HCT116 (cell line): Measurements from ENCODE around the gene GLI3. TPM values are rescaled to one million over a fixed set of nuclear protein-coding genes. Genes with fewer than 3 reads are reported as not detected.

Experiments used
- ATAC-seq: fragments of 200-7000 bp; cut with Tn5 transposase; 2 replicates; pipeline ENCODE4 v1.9.1; 2020; ENCODE audit warnings: mild to moderate bottlenecking, moderate library complexity
- BruUV-seq: library from RNA; stranded (reverse); fragments of 400-500 nt; replicated peaks from 2 replicates; lab custom pipeline; 2021; lab: Mats Ljungman, UMichigan
- CTCF ChIA-PET: fragments of 300-600 bp; sonication (Branson Sonifier 250); formaldehyde crosslinking; loops from one replicate; lab custom pipeline; 2021; ENCODE audit warnings: antibody characterized with exemption; lab: Charles Lee
- POLR2A ChIA-PET: fragments of 300-600, 350-600 bp; sonication (Branson Sonifier 250); formaldehyde crosslinking; loops from one replicate; lab custom pipeline; 2021; ENCODE audit warnings: antibody characterized with exemption; lab: Charles Lee
- RAD21 ChIA-PET, 2 experiments: fragments of 300-600 bp; sonication (Branson Sonifier 250); formaldehyde crosslinking; loops; one replicate each; lab custom pipeline; 2023; ENCODE audit warnings: low total read pairs in 2 of 2; ENCODE audit not compliant: uncharacterized antibody in 2 of 2, unreplicated experiment in 2 of 2, low non-redundant PET in 1 of 2; lab: Charles Lee
- DNase-seq: peaks from one replicate; pipeline ENCODE4 v3.0.0-alpha.2; 2010; ENCODE audit warnings: low read depth, low spot score
- H2AFZ ChIP-seq: fragments of 200-600 bp; shearing (Covaris generic), sonication (generic); 2 replicates; pipeline ENCODE4 v1.6.1; 2017; ENCODE audit warnings: low read depth, mixed run types, mixed read lengths, antibody characterized with exemption, low read length; ENCODE audit not compliant: poor library complexity, severe bottlenecking
- H3K27ac ChIP-seq: 2 replicates; pipeline ENCODE4 v1.5.1; 2012; ENCODE audit warnings: low read depth, low read length
- H3K27me3 ChIP-seq: fragments of 200-600 bp; sonication (generic); 2 replicates; pipeline ENCODE4 v1.6.1; 2016; ENCODE audit warnings: mixed run types, low read length, mixed read lengths; ENCODE audit not compliant: insufficient read depth
- H3K36me3 ChIP-seq, 2 experiments: fragments of 200-500 bp in 1 of 2; fragments of 200-600 bp in 1 of 2; sonication (Bioruptor generic) in 1 of 2; sonication (generic) in 1 of 2; 2 replicates each; pipeline versions ENCODE4 v1.5.1 to v1.6.1; 2014 to 2016; ENCODE audit warnings: low read length in 2 of 2, inconsistent platforms in 1 of 2, mixed read lengths in 1 of 2, mixed run types in 1 of 2; ENCODE audit not compliant: insufficient read depth in 2 of 2, control insufficient read depth in 1 of 2
- H3K4me1 ChIP-seq, 2 experiments: fragments of 200-600 bp in 1 of 2; sonication (generic) in 1 of 2; 2 replicates each; pipeline versions ENCODE4 v1.5.1 to v1.6.1; 2012 to 2017; ENCODE audit warnings: low read length in 2 of 2, inconsistent platforms in 1 of 2, mild to moderate bottlenecking in 1 of 2, mixed read lengths in 1 of 2, mixed run types in 1 of 2, moderate library complexity in 1 of 2; ENCODE audit not compliant: insufficient read depth in 2 of 2, control insufficient read depth in 1 of 2
- H3K4me2 ChIP-seq: fragments of 200-600 bp; sonication (generic); 2 replicates; pipeline ENCODE4 v1.6.1; 2017; ENCODE audit warnings: mixed run types, low read length, mixed read lengths
- H3K4me3 ChIP-seq, 2 experiments: fragments of 200-600 bp in 1 of 2; sonication (generic) in 1 of 2; replicated peaks in 1 of 2; 2 replicates each; pipeline ENCODE4 v1.5.1; 2011 to 2016; ENCODE audit warnings: low read length in 2 of 2, control low read depth in 1 of 2, low read depth in 1 of 2, mild to moderate bottlenecking in 1 of 2, mixed read lengths in 1 of 2, mixed run types in 1 of 2
- H3K79me2 ChIP-seq: fragments of 200-600 bp; sonication (generic); 2 replicates; pipeline ENCODE4 v1.6.1; 2017; ENCODE audit warnings: mild to moderate bottlenecking, mixed run types, low read length, moderate library complexity, mixed read lengths; ENCODE audit not compliant: insufficient read depth
- H3K9ac ChIP-seq: fragments of 200-600 bp; sonication (generic); 2 replicates; pipeline ENCODE4 v1.6.1; 2016; ENCODE audit warnings: low read length, mixed read lengths
- H3K9me2 ChIP-seq: fragments of 200-600 bp; sonication (generic), shearing (Covaris generic); 2 replicates; pipeline ENCODE4 v1.6.1; 2017; ENCODE audit warnings: mixed run types, mild to moderate bottlenecking, moderate library complexity; ENCODE audit not compliant: insufficient read depth
- H3K9me3 ChIP-seq, 2 experiments: fragments of 200-500 bp in 1 of 2; fragments of 200-600 bp in 1 of 2; sonication (Bioruptor generic) in 1 of 2; sonication (generic) in 1 of 2; 2 replicates each; pipeline ENCODE4 v1.6.1; 2014 to 2017; ENCODE audit warnings: low read length in 2 of 2, mixed read lengths in 2 of 2, inconsistent platforms in 1 of 2, low read depth in 1 of 2, mild to moderate bottlenecking in 1 of 2, mixed run types in 1 of 2, moderate library complexity in 1 of 2; ENCODE audit not compliant: control insufficient read depth in 1 of 2, insufficient read depth in 1 of 2
- H4K20me1 ChIP-seq: fragments of 200-600 bp; sonication (generic), shearing (Covaris generic); 2 replicates; pipeline ENCODE4 v1.6.1; 2017; ENCODE audit warnings: mixed run types, mild to moderate bottlenecking, moderate library complexity; ENCODE audit not compliant: insufficient read depth
- ATF3 ChIP-seq: IDR thresholded peaks from 2 replicates; pipeline ENCODE4 v1.6.1; 2012
- CBX3 ChIP-seq: IDR thresholded peaks from 2 replicates; pipeline ENCODE4 v1.6.1; 2012; ENCODE audit warnings: low read depth
- CEBPB ChIP-seq: IDR thresholded peaks from 2 replicates; pipeline ENCODE4 v1.6.1; 2012; ENCODE audit warnings: low read depth
- CTCF ChIP-seq, 3 experiments: fragments of 200-600 bp in 1 of 3; sonication (generic) in 1 of 3; IDR thresholded peaks in 2 of 3; conservative IDR thresholded peaks in 1 of 3; 2 replicates each; pipeline ENCODE4 v1.5.1; 2012 to 2017; ENCODE audit warnings: low read depth in 2 of 3, low read length in 2 of 3, antibody characterized with exemption in 1 of 3, borderline replicate concordance in 1 of 3, control low read depth in 1 of 3, mild to moderate bottlenecking in 1 of 3, mixed read lengths in 1 of 3, mixed run types in 1 of 3, moderate library complexity in 1 of 3; ENCODE audit not compliant: insufficient read depth in 1 of 3
- ELF1 ChIP-seq: IDR thresholded peaks from 2 replicates; pipeline ENCODE4 v1.6.1; 2012; ENCODE audit warnings: low read depth, borderline replicate concordance
- EZH2phosphoT487 ChIP-seq: fragments of 200-600 bp; IDR thresholded peaks from 2 replicates; pipeline ENCODE4 v1.6.1; 2018; ENCODE audit warnings: antibody characterized with exemption, borderline replicate concordance
- FOSL1 ChIP-seq: IDR thresholded peaks from 2 replicates; pipeline ENCODE4 v1.6.1; 2012; ENCODE audit warnings: low read depth
- MAX ChIP-seq: IDR thresholded peaks from 2 replicates; pipeline ENCODE4 v1.6.1; 2012
- POLR2A ChIP-seq: IDR thresholded peaks from 2 replicates; pipeline ENCODE4 v1.7.0; 2011; ENCODE audit warnings: borderline replicate concordance; ENCODE audit not compliant: insufficient read depth, insufficient read length; ENCODE audit errors: extremely low read depth
- POLR2AphosphoS5 ChIP-seq: IDR thresholded peaks from 2 replicates; pipeline ENCODE4 v1.6.1; 2011; ENCODE audit warnings: mild to moderate bottlenecking, low read depth, low read length, moderate library complexity
- RAD21 ChIP-seq: IDR thresholded peaks from 2 replicates; pipeline ENCODE4 v1.6.1; 2012; ENCODE audit warnings: low read depth, mild to moderate bottlenecking
- REST ChIP-seq: IDR thresholded peaks from 2 replicates; pipeline ENCODE4 v1.6.1; 2012; ENCODE audit warnings: low read depth
- SIN3A ChIP-seq: IDR thresholded peaks from 2 replicates; pipeline ENCODE4 v1.6.1; 2012; ENCODE audit warnings: low read depth
- SP1 ChIP-seq: IDR thresholded peaks from 2 replicates; pipeline ENCODE4 v1.6.1; 2012; ENCODE audit warnings: low read depth
- SRF ChIP-seq: IDR thresholded peaks from 2 replicates; pipeline ENCODE4 v1.6.1; 2012; ENCODE audit warnings: low read depth
- TCF7L2 ChIP-seq: IDR thresholded peaks from 2 replicates; pipeline ENCODE4 v1.7.0; 2011; ENCODE audit warnings: borderline replicate concordance, inconsistent platforms; ENCODE audit not compliant: insufficient read depth, insufficient read length; ENCODE audit errors: extremely low read depth
- YY1 ChIP-seq: IDR thresholded peaks from 2 replicates; pipeline ENCODE4 v1.6.1; 2011; ENCODE audit warnings: low read length, low read depth, moderate library complexity, mild to moderate bottlenecking; ENCODE audit not compliant: insufficient replicate concordance; ENCODE audit errors: extremely low read depth
- ZBTB33 ChIP-seq: IDR thresholded peaks from 2 replicates; pipeline ENCODE4 v1.6.1; 2011; ENCODE audit warnings: mild to moderate bottlenecking, low read length, moderate library complexity; ENCODE audit not compliant: insufficient replicate concordance; ENCODE audit errors: extremely low read depth
- ZNF274 ChIP-seq: fragments of 200-500 bp; sonication (Bioruptor generic); IDR thresholded peaks from 2 replicates; pipeline ENCODE4 v1.6.1; 2014; ENCODE audit warnings: mild to moderate bottlenecking, low read depth, low read length, inconsistent platforms
- intact Hi-C: fragments of 100-400 bp; cut with micrococcal nuclease; formaldehyde crosslinking; loops from 2 replicates; pipeline ENCODE4 v1.10.0; 2022
- total RNA-seq: library from RNA; stranded (reverse); gene quantifications from one replicate; pipeline ENCODE4 v1.2.1, GENCODE V29; 2021; ENCODE audit not compliant: unreplicated experiment

The GLI3 gene
- total RNA-seq, 1 experiment from 2014 or later = 0.07 TPM

- TF ChIP-seq ZNF274 (no peak), ZBTB33 (no peak), EZH2phosphoT487 (no peak), TCF7L2 (no peak), YY1 (no peak), MAX (no peak), CTCF (IDR thresholded peaks at IDR 0.05 in 2 of 3, conservative IDR thresholded peaks at IDR 0.05 in 1 of 3; ENCODE audit: borderline replicate concordance in 1 of 3, insufficient read depth in 1 of 3, low read depth in 2 of 3, low read length in 2 of 3) (no peak), CBX3 (no peak), SIN3A (no peak), FOSL1 (no peak), ATF3 (no peak), SP1 (no peak), RAD21 (no peak), SRF (no peak), CEBPB (no peak), REST (no peak), POLR2AphosphoS5 (no peak), POLR2A (no peak), ELF1 (no peak)
- BruUV-seq = no TSS peak
- no peaks in the 10 kb centered on the region for H3K27me3 ChIP-seq
- no peaks in the 10 kb centered on the region for H3K36me3 ChIP-seq
- ChIA-PET RAD21 (no interaction called here), POLR2A (no interaction called here), CTCF (no interaction called here)
- no peaks in the 10 kb centered on the region for H3K9me3 ChIP-seq
- no peak for ATAC-seq
- no peak overlapping the region for H3K4me3 ChIP-seq
- H3K9me2 ChIP-seq = no peaks in the 10 kb centered on the region
- H3K27ac ChIP-seq = no peak overlapping the region
- H4K20me1 ChIP-seq = no peaks in the 10 kb centered on the region
- H3K4me1 ChIP-seq = no peaks in the 10 kb centered on the region
- H2AFZ ChIP-seq = no peak overlapping the region
- intact Hi-C loops = no loop called here
- H3K9ac ChIP-seq = no peak overlapping the region
- no peak for DNase-seq
- H3K79me2 ChIP-seq = no peaks in the 10 kb centered on the region
- no peak overlapping the region for H3K4me2 ChIP-seq
Observed at GRCh38 chr7:42197451-42197850, 39.6 kb downstream of the GLI3 start.
